HepG2 (cell line): Measurements from ENCODE around the gene CBX2. TPM values are rescaled to one million over a fixed set of nuclear protein-coding genes. Genes with fewer than 3 reads are reported as not detected.

Experiments
- ARNT ChIP-seq: fragments of 450-650 bp; IDR thresholded peaks from 2 replicates; pipeline ENCODE4 v1.6.1; 2017
- BRCA1 ChIP-seq: sonication (generic); formaldehyde crosslinking; IDR thresholded peaks from 2 replicates; pipeline ENCODE4 v1.4.0; 2020; ENCODE audit warnings: missing genetic modification reagents
- DDIT3 ChIP-seq: sonication (generic); formaldehyde crosslinking; IDR thresholded peaks from 2 replicates; pipeline ENCODE4 v1.4.0; 2020; ENCODE audit warnings: mild to moderate bottlenecking, missing genetic modification reagents
- ERF ChIP-seq: IDR thresholded peaks from 2 replicates; pipeline ENCODE4 v1.6.1; 2018; ENCODE audit warnings: missing biosample characterization, missing genetic modification reagents
- ETV6 ChIP-seq: sonication (generic); formaldehyde crosslinking; conservative IDR thresholded peaks from 2 replicates; pipeline ENCODE4 v1.4.0; 2020; ENCODE audit warnings: missing genetic modification reagents
- MATR3 ChIP-seq: sonication (generic); formaldehyde crosslinking; IDR thresholded peaks from 2 replicates; pipeline ENCODE4 v1.4.0; 2020; ENCODE audit warnings: missing genetic modification reagents
- MIER3 ChIP-seq: IDR thresholded peaks from 2 replicates; pipeline ENCODE4 v1.6.1; 2016; ENCODE audit warnings: missing compliant biosample characterization, borderline replicate concordance
- NCOA5 ChIP-seq: sonication (generic); formaldehyde crosslinking; IDR thresholded peaks from 2 replicates; pipeline ENCODE4 v1.4.0; 2020; ENCODE audit warnings: missing genetic modification reagents
- SOX13 ChIP-seq, 3 experiments: fragments of 450-650 bp in 1 of 3; sonication (generic) in 1 of 3; formaldehyde crosslinking in 1 of 3; IDR thresholded peaks in 2 of 3; conservative IDR thresholded peaks in 1 of 3; 2 replicates each; pipeline versions ENCODE4 v1.5.0 to v1.6.1; 2016 to 2020; ENCODE audit warnings: antibody characterized with exemption in 1 of 3, mild to moderate bottlenecking in 1 of 3, missing compliant biosample characterization in 1 of 3, missing genetic modification reagents in 1 of 3, moderate library complexity in 1 of 3
- ZFP41 ChIP-seq: sonication (generic); formaldehyde crosslinking; IDR thresholded peaks from 2 replicates; pipeline ENCODE4 v1.4.0; 2020; ENCODE audit warnings: mild to moderate bottlenecking, missing genetic modification reagents, borderline replicate concordance
- ZKSCAN8 ChIP-seq: IDR thresholded peaks from 2 replicates; pipeline ENCODE4 v1.6.1; 2016; ENCODE audit warnings: borderline replicate concordance, missing genetic modification reagents, missing compliant biosample characterization
- ZNF24 ChIP-seq: fragments of 450-650 bp; IDR thresholded peaks from 2 replicates; pipeline ENCODE4 v1.6.1; 2017; ENCODE audit warnings: antibody characterized with exemption, mild to moderate bottlenecking
- ZNF605 ChIP-seq: sonication (generic); formaldehyde crosslinking; IDR thresholded peaks from 2 replicates; pipeline ENCODE4 v1.8.0; 2022; ENCODE audit warnings: mild to moderate bottlenecking, missing genetic modification reagents
- polyA plus RNA-seq, 8 experiments: library from polyadenylated mRNA; depleted of rRNA in 3 of 8; stranded (reverse) in 7 of 8; unstranded in 1 of 8; fragments of >200 nt; fragmentation: Illumina TruSeq in 4 of 8; extraction: Trizol in 4 of 8; gene quantifications; 2 replicates each; pipeline versions ENCODE4 v1.2.1 to v1.2.3, GENCODE V29; 2011 to 2016; ENCODE audit warnings: low read depth in 4 of 8, missing spikeins in 1 of 8, mixed read lengths in 1 of 8; ENCODE audit not compliant: insufficient read depth in 1 of 8
- total RNA-seq, 5 experiments: library from RNA; depleted of rRNA; stranded (reverse); fragments of >200 nt; fragmentation: Illumina TruSeq; extraction: Trizol; gene quantifications; 2 replicates each; pipeline ENCODE4 v1.2.3, GENCODE V29; 2016; ENCODE audit warnings: low read depth in 1 of 5
- TF ChIP-seq, protein P1 (sequence below): sonication (generic); formaldehyde crosslinking; IDR thresholded peaks from 2 replicates; pipeline ENCODE4 v1.5.1; 2020; ENCODE audit warnings: missing genetic modification reagents, mild to moderate bottlenecking, borderline replicate concordance
- TF ChIP-seq, protein P2 (sequence below), 2 experiments: IDR thresholded peaks; 2 replicates each; pipeline ENCODE4 v1.6.1; 2011 to 2012; ENCODE audit warnings: low read length in 2 of 2, borderline replicate concordance in 1 of 2, low read depth in 1 of 2, mild to moderate bottlenecking in 1 of 2, moderate library complexity in 1 of 2
- TF ChIP-seq, protein P3 (sequence below): sonication (generic); formaldehyde crosslinking; IDR thresholded peaks from 2 replicates; pipeline ENCODE4 v1.4.0; 2020; ENCODE audit warnings: missing genetic modification reagents, mild to moderate bottlenecking, borderline replicate concordance
- TF ChIP-seq, protein P4 (sequence below): sonication (generic); formaldehyde crosslinking; IDR thresholded peaks from 2 replicates; pipeline ENCODE4 v1.8.1; 2023; ENCODE audit warnings: mild to moderate bottlenecking, moderate library complexity, missing genetic modification reagents

CBX2 gene
- total and polyA plus RNA-seq, 2 of the 13 experiments (the other 11 are each of a cell fraction or from before 2014, with no cell fraction given): 14.5 to 31.1 TPM

GRCh38 chr17:79808763-79809529 lies 31.0 kb downstream of the CBX2 start (continued):
- no peak for TF ChIP-seq ARNT
- TF ChIP-seq SOX13 (IDR thresholded peaks at IDR 0.05): no peak
- TF ChIP-seq SOX13 (CRISPR knock-in tag; conservative IDR thresholded peaks at IDR 0.05 in 1 of 2, IDR thresholded peaks at IDR 0.05 in 1 of 2): peak in 1 of 2 experiments; percentile 46; a peak in 1 of 4 replicates
- TF ChIP-seq DDIT3 (CRISPR knock-in tag): no peak
- TF ChIP-seq ERF (CRISPR knock-in tag): peak; percentile 77; the same call in 1 of the 2 replicates
- no peak; the same call in 1 of the 2 replicates for TF ChIP-seq ZFP41 (CRISPR knock-in tag)
- 0 out of 2 replicates have a peak, but pooled peaks have one; percentile 52 for TF ChIP-seq ETV6 (CRISPR knock-in tag)
- TF ChIP-seq, protein P1, sequence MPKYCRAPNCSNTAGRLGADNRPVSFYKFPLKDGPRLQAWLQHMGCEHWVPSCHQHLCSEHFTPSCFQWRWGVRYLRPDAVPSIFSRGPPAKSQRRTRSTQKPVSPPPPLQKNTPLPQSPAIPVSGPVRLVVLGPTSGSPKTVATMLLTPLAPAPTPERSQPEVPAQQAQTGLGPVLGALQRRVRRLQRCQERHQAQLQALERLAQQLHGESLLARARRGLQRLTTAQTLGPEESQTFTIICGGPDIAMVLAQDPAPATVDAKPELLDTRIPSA (CRISPR knock-in tag): no peak
- TF ChIP-seq, protein P2, sequence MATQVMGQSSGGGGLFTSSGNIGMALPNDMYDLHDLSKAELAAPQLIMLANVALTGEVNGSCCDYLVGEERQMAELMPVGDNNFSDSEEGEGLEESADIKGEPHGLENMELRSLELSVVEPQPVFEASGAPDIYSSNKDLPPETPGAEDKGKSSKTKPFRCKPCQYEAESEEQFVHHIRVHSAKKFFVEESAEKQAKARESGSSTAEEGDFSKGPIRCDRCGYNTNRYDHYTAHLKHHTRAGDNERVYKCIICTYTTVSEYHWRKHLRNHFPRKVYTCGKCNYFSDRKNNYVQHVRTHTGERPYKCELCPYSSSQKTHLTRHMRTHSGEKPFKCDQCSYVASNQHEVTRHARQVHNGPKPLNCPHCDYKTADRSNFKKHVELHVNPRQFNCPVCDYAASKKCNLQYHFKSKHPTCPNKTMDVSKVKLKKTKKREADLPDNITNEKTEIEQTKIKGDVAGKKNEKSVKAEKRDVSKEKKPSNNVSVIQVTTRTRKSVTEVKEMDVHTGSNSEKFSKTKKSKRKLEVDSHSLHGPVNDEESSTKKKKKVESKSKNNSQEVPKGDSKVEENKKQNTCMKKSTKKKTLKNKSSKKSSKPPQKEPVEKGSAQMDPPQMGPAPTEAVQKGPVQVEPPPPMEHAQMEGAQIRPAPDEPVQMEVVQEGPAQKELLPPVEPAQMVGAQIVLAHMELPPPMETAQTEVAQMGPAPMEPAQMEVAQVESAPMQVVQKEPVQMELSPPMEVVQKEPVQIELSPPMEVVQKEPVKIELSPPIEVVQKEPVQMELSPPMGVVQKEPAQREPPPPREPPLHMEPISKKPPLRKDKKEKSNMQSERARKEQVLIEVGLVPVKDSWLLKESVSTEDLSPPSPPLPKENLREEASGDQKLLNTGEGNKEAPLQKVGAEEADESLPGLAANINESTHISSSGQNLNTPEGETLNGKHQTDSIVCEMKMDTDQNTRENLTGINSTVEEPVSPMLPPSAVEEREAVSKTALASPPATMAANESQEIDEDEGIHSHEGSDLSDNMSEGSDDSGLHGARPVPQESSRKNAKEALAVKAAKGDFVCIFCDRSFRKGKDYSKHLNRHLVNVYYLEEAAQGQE (IDR thresholded peaks at IDR 0.05; ENCODE audit: borderline replicate concordance in 1 of 2, low read depth in 1 of 2, low read length in 2 of 2): no peak
- peak; percentile 69; the same call in 1 of the 2 replicates for TF ChIP-seq ZNF605
- TF ChIP-seq MIER3 (CRISPR knock-in tag): no peak
- TF ChIP-seq, protein P3, sequence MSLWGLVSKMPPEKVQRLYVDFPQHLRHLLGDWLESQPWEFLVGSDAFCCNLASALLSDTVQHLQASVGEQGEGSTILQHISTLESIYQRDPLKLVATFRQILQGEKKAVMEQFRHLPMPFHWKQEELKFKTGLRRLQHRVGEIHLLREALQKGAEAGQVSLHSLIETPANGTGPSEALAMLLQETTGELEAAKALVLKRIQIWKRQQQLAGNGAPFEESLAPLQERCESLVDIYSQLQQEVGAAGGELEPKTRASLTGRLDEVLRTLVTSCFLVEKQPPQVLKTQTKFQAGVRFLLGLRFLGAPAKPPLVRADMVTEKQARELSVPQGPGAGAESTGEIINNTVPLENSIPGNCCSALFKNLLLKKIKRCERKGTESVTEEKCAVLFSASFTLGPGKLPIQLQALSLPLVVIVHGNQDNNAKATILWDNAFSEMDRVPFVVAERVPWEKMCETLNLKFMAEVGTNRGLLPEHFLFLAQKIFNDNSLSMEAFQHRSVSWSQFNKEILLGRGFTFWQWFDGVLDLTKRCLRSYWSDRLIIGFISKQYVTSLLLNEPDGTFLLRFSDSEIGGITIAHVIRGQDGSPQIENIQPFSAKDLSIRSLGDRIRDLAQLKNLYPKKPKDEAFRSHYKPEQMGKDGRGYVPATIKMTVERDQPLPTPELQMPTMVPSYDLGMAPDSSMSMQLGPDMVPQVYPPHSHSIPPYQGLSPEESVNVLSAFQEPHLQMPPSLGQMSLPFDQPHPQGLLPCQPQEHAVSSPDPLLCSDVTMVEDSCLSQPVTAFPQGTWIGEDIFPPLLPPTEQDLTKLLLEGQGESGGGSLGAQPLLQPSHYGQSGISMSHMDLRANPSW (CRISPR knock-in tag): no peak
- TF ChIP-seq ZKSCAN8 (CRISPR knock-in tag): 0 out of 2 replicates have a peak, but pooled peaks have one; percentile 28
- no peak for TF ChIP-seq ZNF24
- no peak for TF ChIP-seq NCOA5 (CRISPR knock-in tag)
- TF ChIP-seq MATR3 (CRISPR knock-in tag): no peak
- TF ChIP-seq, protein P4, sequence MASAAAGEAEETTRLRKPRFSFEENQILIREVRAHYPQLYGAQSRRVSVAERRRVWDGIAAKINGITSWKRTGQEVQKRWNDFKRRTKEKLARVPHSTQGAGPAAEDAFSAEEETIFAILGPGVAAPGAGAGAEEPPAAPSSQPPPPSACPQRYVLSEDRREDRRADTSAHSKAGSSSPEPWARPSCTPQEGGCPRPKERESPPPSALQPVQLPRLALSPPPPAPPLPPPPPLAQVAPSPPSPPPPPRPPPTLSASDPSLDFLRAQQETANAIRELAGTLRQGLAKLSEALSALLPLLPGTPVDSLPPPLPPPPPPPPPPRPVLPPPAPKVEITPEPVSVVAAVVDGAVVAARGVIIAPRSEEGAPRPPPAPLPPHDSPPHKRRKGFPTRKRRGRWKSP (CRISPR knock-in tag): no peak
- no peak for TF ChIP-seq BRCA1
